HG03378 (cell line): ENCODE results near the gene CCDC33.

Experiments
- ATAC-seq: cut with Tn5 transposase; IDR thresholded peaks from one replicate; pipeline ENCODE4 v1.9.1; 2021; ENCODE audit warnings: mild to moderate bottlenecking, moderate library complexity; ENCODE audit not compliant: unreplicated experiment

CCDC33 gene

GRCh38 chr15:74311734-74312444 is 75.8 kb downstream of the CCDC33 start:
- ATAC-seq: no peak

DNA sequence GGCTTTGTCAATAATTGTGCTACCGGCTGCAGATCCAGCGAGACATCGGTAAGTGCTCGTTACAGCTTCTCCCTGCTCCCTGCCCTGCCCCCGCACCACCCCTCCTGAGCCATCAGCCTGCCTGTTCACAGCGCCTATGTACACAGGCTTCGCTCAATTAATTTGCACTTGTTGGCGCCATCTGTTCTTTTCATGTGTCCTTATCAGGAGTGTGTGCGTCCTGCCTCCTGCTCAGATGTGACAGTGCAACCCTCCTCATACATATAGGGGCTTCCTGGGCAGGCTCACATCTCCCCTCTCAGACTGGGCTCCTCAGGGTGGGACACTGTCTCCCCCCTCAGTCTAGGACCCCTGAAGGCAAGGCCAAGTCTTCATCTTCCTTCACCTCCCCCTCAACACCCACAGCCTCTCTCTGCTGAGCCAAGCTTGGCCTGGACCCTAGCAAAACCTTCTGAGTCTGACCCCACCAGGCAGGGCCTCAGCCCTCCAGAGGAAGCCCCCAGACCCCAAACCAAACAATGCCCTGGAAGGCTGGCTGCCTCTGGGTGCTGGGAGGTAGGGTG is 76.4 kb downstream of the CCDC33 start:
- ATAC-seq: no peak

DNA sequence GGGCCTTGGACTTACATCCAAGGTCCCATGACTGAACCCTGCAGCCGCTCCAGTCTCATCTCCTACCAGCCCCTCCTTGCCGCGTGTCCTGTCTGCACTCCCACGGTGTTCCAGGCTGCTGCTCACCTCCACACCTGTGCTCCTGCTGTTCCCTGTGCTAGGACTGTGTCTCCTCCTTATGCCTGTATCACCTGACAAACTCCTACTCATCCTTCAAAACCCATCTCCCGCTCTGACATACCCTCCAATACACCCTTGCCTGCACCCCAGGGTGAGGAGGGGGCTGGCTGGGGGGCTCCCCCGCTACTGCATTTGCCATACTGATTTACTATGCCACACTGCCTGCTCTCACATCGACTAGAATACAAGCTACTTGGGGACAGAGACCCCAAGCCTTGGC is 77.8 kb downstream of the CCDC33 start:
- no peak for ATAC-seq

DNA sequence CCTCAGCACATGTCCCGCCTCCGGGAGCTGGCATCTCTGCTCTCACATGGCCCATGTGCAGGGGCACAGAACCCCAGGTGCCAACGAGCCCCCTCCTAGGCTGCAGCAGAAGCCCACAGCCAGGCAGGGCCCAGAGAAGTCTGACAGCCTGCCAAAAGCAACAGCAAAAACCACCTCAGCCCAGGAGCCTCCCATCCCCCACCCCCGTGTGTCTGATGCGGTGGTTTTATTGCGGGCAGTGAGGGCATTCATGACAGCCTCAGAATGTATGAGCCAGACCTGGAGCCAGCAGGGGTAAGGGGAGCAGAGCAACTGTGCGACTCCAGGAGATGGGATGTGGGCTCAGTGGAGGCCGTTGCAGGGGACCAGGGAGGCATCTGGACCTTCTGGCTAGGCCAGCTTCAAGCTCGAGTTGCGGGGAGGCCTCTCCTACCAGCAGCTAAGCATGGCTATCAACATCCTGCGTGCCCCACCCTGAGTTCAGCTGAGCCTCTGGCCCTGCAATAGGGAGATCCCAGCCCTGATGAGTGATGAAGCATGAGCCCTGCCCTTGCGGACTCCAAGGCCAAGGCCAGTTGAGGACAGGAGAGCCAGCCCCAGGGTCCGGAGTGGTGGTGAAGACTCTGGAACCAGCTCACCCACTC is 78.8 kb downstream of the CCDC33 start:
- ATAC-seq: no peak

DNA sequence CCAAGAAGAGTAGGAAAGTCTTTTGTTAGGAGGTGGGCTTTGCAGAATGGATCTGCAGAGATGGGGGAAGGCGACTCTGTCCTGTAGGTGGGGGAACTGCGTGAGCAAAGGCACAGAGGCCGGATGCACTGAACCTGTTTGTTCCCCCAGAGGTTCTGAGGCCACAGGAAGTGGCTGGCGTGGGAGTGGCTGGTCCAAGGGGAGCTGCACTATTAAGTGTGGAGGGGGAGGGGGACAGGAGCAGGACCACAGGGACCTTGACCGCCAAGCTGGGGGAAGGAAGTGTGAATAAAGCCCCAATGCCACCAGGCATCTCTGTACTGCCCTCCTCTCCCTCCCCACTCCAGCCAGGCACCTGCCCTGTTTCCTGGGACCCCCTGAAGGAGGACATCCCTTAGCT is 79.5 kb downstream of the CCDC33 start:
- ATAC-seq: no peak

GRCh38 chr15:74316141-74316540 is 80.0 kb downstream of the CCDC33 start:
- no peak for ATAC-seq

DNA sequence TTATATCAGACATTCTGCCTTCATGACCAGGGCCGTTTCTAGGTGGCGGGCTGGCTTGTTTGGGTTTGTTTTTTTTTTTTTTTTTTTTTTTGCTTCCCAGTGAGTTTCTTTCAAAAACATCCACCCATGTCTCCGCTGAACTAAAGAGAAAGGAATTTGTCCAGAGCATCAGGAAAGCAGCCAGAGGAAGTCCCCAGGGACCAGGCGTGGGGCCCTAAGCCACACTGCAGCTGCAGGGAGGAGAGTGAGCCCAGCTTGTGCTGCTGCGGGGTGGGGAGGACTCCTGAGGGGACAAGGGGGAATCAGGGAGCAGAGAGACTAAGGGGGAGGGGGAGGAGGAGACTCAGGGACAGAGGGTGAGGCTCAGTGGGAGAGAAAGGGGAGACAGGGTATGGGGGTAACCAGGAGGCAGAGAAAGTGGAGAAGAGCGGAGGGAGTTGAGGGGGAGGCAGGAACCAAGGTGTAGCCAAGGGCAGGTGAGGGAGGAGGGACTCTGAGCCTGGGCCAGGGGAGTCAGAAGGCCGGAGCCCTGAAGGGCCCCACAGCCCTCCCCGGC is 81.8 kb downstream of the CCDC33 start:
- ATAC-seq: no peak

DNA sequence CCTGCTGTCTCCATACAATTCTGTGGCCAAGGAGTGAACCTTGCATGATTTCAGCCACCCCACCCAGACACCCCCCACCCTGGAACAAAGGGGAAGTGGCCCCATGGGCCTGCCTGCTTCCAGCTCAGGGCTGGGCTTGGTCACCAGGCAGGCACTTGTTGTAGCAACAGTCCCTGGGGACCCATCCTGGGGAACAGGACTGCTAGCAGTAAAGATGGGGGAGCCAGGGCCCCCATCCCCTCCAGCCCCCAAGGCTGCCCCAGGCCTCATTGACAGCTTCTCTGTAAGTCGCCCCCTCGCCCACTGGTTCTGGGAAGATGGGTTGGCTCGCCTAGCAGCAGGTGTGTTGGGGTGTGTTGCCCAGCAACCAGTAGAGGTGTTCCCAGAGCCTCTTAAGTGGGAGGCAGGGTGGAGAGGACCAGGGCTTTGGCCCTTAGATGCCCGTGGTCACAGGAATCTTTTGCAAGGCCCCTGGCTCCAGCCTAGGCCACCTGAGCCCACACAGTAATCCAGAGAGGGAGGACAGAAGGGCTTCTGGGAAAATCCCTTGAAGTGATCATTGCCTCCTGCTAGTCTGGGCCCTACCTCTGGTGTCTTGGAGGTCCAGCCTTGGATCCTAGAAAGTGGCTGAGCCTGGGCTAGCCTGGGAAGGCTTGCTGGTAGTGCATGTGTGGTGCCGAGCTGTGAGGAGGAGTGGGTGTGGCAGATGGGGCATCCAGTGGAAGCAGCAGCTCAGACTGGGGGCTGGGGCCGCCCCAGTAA is 82.4 kb downstream of the CCDC33 start:
- no peak for ATAC-seq

DNA sequence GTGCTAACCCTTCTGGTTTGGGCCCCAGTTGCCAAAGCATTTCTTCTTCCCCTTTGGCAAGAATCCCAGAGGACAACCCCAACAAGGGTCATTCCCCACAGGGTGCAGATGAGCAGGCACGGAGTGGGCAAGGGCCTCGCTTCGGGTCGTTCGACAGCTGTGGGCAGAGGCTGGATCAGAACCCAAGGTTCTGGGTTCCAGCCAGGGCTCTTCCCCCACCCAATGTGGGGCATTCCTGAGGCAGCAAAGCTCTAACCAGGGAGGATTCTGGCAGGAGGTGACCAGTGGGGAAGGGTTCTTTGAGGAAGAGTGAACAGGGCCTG is 83.0 kb downstream of the CCDC33 start:
- ATAC-seq: no peak

- ATAC-seq: no peak
These were observed 83.6 kb downstream of the CCDC33 start for GRCh38 chr15:74319596-74320351.

DNA sequence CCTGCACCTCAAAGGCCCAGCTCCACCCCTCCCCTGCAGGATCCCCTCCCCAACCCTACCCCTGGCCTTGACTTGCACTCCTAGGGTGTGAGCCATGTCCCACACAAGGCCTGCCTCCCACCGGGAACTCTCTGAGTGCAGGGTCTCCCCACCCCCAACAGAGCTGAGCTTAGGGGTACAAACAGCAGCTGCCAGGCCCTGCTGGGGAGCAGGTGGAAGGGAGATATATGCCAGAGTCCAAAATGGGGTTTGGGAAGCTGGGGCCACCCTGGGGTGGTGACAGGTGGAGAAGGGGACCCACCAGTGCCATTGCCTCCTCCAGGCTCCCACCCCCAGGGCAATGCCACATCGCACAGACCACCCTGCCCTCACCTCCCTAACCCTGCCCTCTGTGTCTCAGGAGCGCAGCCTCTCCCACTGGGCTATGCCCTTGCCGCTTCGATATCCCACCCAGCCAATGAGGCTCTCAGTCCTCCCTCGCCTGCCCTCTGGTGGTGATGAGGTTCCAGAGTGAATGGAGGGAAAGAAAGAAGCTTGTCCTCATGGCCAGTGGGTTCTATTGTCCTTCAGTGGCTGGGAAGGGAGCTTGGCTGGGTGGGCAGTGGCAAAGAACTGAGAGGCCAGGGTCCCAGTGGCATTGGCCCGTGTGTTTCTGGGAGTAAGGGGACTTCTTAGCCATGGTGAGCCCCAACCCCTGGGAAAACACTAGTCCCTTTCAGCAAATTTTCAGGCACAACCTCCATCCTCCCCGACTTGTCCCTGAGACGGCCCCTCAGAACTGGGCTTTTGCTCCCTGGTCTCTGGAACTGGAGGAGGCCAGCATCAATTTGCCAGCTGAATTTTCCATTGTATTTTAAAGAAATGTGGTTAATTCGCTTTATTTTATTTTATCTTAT is 84.5 kb downstream of the CCDC33 start:
- no peak for ATAC-seq

- ATAC-seq: no peak
These were observed 86.5 kb downstream of the CCDC33 start for GRCh38 chr15:74322558-74323180.

GRCh38 chr15:74324714-74325113 is 88.6 kb downstream of the CCDC33 start:
- no peak for ATAC-seq

DNA sequence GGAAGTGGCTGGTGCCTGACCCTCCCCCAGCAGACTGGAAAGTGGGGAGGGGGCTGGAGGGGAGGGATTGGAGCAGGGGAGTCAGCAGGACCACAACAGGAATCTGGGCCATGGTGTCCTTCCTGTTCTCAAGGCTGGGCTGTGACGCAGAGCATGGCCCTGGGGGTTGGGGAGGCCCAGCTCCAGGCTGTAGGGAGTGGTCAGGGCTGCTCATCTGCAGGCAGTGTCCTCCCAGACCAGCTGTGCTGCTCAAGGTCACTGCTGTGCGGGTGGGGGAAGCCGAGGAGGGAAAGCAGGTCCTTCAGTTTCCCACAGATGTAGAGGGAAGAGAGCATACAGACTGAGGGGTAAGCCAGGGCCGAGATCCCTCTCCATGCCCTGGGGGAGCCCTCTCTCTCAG is 90.6 kb downstream of the CCDC33 start:
- ATAC-seq: no peak

- ATAC-seq: no peak
These were observed 91.6 kb downstream of the CCDC33 start for GRCh38 chr15:74327756-74328155.

DNA sequence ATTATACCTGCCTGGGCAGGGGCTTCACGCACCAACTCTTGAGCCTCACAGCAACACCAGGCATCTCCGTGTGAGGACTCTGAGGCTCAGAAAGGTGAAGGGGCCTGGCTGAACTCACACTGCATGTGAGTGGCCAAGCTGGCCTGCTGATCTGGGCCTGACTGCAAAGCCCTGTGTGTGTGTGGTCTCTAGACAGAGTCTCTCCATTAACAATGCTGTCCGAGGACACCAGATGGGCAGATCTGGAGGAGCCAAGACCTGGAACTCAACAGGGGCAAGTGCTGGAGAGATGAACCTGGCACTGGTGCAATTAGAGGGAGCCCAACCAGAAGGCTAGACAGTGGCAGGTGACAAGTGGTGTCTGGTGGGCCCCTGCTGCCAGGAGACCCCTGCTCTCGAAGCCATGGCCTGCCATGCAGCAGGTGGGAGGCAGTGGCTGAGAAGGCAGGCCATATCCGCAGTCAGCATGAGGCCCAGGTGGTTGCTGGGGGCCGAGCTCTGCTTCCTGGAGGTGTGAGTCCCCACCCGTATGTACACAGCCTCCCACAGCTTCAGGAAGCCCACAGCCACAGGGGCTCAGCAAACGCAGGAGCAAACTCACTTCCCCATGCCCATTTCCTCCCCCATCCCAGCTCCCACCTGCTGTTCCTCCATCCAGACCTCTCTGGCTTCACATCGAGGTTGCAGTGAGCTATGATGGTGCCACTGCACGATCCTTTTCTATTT is 92.4 kb downstream of the CCDC33 start:
- no peak for ATAC-seq

- ATAC-seq: no peak
These were observed 94.8 kb downstream of the CCDC33 start for GRCh38 chr15:74330861-74331408.

GRCh38 chr15:74332011-74332410 is 95.9 kb downstream of the CCDC33 start:
- ATAC-seq: no peak
